GM12875 (cell line): ENCODE data around the gene NCBP3.

Experiments
- H3K4me3 ChIP-seq: one replicate; pipeline ENCODE4 v1.5.1; 2011; ENCODE audit warnings: low read depth, low read length, control low read depth
- CTCF ChIP-seq: IDR thresholded peaks from 2 replicates; pipeline ENCODE4 v1.5.1; 2011; ENCODE audit warnings: low read depth, mild to moderate bottlenecking, control low read depth, inconsistent platforms, low read length, moderate library complexity, borderline replicate concordance; ENCODE audit not compliant: insufficient read depth

The NCBP3 gene

GRCh38 chr17:3880983-3881382 is 34.9 kb upstream of the NCBP3 start:
- TF ChIP-seq CTCF: no peak
- no peak overlapping the region for H3K4me3 ChIP-seq

- TF ChIP-seq CTCF: no peak
- H3K4me3 ChIP-seq: no peak overlapping the region
These were observed 33.8 kb upstream of the NCBP3 start for GRCh38 chr17:3879591-3880417.

GRCh38 chr17:3879186-3879585 is 33.1 kb upstream of the NCBP3 start:
- TF ChIP-seq CTCF: no peak
- no peak overlapping the region for H3K4me3 ChIP-seq

GRCh38 chr17:3877220-3877619 is 31.2 kb upstream of the NCBP3 start:
- H3K4me3 ChIP-seq: no peak overlapping the region
- TF ChIP-seq CTCF: no peak

GRCh38 chr17:3875317-3875716 is 29.3 kb upstream of the NCBP3 start:
- TF ChIP-seq CTCF: no peak

GRCh38 chr17:3873862-3874261 is 27.8 kb upstream of the NCBP3 start:
- no peak for TF ChIP-seq CTCF
- no peak overlapping the region for H3K4me3 ChIP-seq

More at GRCh38 chr17:3875317-3875716, 29.3 kb upstream of the NCBP3 start:
- no peak overlapping the region for H3K4me3 ChIP-seq

GRCh38 chr17:3870871-3871306 is 24.8 kb upstream of the NCBP3 start:
- no peak overlapping the region for H3K4me3 ChIP-seq
- TF ChIP-seq CTCF: no peak
